HG03095 (cell line): ENCODE results near the gene CAPN8.

ENCODE experiments used
- ATAC-seq: cut with Tn5 transposase; IDR thresholded peaks from one replicate; pipeline ENCODE4 v1.9.1; 2021; ENCODE audit warnings: moderate library complexity; ENCODE audit not compliant: unreplicated experiment

The CAPN8 gene

GRCh38 chr1:223620297-223620897, 45.1 kb downstream of the CAPN8 start:
- ATAC-seq, result no peak

- no peak for ATAC-seq
Measured at GRCh38 chr1:223618680-223619079, 46.8 kb downstream of the CAPN8 start.

GRCh38 chr1:223617323-223618070, 48.0 kb downstream of the CAPN8 start:
- ATAC-seq, result no peak

- no peak for ATAC-seq
Measured at GRCh38 chr1:223616586-223616985, 48.9 kb downstream of the CAPN8 start.

- ATAC-seq, result no peak
Measured at GRCh38 chr1:223611936-223612335, 53.6 kb downstream of the CAPN8 start.

- no peak for ATAC-seq
Measured at GRCh38 chr1:223609977-223610376, 55.5 kb downstream of the CAPN8 start.

- ATAC-seq, result no peak
Measured at GRCh38 chr1:223609066-223609465, 56.4 kb downstream of the CAPN8 start.

GRCh38 chr1:223558512-223558911, 107.0 kb downstream of the CAPN8 start:
- no peak for ATAC-seq

GRCh38 chr1:223557130-223557475, 108.4 kb downstream of the CAPN8 start:
- no peak for ATAC-seq

- peak; percentile 89 for ATAC-seq
Measured at GRCh38 chr1:223556414-223557129, 108.9 kb downstream of the CAPN8 start.

GRCh38 chr1:223553957-223554356, 111.5 kb downstream of the CAPN8 start:
- no peak for ATAC-seq

GRCh38 chr1:223551610-223552009, 113.9 kb downstream of the CAPN8 start:
- no peak for ATAC-seq

GRCh38 chr1:223549740-223550139, 115.8 kb downstream of the CAPN8 start:
- ATAC-seq, result no peak

- no peak for ATAC-seq
Measured at GRCh38 chr1:223547316-223548114, 118.0 kb downstream of the CAPN8 start.

GRCh38 chr1:223545343-223545742, 120.2 kb downstream of the CAPN8 start:
- no peak for ATAC-seq

GRCh38 chr1:223543560-223543959, 121.9 kb downstream of the CAPN8 start:
- ATAC-seq, result no peak

GRCh38 chr1:223542831-223543230, 122.7 kb downstream of the CAPN8 start:
- no peak for ATAC-seq

GRCh38 chr1:223540485-223541106, 124.9 kb downstream of the CAPN8 start:
- no peak for ATAC-seq

- ATAC-seq, result no peak
Measured at GRCh38 chr1:223539750-223540149, 125.8 kb downstream of the CAPN8 start.

- no peak for ATAC-seq
Measured at GRCh38 chr1:223538981-223539380, 126.5 kb downstream of the CAPN8 start.

- ATAC-seq, result no peak
Measured at GRCh38 chr1:223535319-223535718, 130.2 kb downstream of the CAPN8 start.
